HG02623 (cell line): ENCODE results near the gene MYRFL.
"Not testable (repeated sequence)": the region's sequence is repeated elsewhere in the genome, so short reads cannot be mapped to it uniquely, and the experiment has no call there.

Experiments
- ATAC-seq: cut with Tn5 transposase; IDR thresholded peaks from one replicate; pipeline ENCODE4 v1.9.1; 2021; ENCODE audit warnings: moderate library complexity; ENCODE audit not compliant: unreplicated experiment

MYRFL gene

DNA sequence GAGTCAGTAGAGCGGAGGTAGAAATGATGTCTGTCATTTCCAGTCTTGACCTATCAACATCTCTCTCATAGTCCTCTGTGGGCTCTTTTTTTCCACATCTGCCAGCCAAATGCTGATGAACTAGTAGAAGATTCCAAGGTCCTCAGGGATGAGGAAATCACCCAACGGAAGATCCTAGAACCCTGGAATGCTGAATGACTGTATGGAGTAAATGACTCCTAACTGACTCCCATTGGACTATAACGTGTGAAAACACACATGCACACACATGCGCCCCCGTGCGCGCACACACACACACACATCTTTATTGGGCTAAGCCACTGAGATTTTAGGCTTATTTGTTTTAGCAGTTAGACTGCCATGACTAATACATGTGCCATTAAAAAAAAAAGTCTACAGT is 159.2 kb downstream of the MYRFL start:
- ATAC-seq = no peak

GRCh38 chr12:69985656-69986055 is 160.6 kb downstream of the MYRFL start:
- ATAC-seq = peak; percentile 86

DNA sequence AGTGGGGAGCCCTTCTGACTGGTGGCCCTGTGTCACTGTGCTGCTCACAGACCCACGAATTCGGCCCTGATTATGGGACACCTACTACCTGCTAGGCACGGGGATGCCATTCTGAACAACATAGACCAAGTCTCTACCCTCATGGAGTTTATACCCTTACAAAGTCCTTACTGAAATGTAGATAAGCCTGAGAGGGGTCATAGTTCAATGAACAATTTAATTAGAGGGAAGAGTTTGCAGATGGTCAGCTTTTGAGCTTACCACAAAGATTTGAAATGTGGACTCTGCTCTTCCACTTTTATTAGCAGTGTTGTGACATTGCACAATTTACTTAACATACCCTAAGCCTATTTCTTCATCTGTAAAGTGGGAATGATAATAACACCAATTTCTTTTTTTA is 161.1 kb downstream of the MYRFL start:
- ATAC-seq = no peak

DNA sequence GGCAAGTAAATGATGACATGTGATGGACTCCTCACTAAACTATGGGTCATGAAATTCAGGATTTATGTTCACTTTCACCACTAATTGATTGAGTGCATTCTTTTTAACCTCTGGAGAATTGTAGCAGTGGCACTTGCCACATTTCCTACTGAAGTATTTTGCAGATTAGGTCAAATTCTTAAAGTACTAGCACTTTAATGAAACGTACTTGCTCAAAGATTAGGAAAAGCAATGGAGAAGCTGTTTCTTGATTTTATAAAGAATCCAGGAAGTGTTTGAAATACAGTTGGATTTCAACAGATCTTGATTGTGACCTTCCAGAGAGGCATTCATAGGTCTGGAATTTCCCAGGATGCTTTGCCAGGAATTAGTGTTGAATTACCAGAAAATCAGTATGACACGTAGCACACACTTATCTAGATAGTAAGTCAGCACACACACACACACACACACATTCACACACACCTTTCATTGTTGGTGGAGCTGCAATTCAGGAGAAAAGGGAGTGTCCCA is 162.6 kb downstream of the MYRFL start:
- no peak for ATAC-seq

DNA sequence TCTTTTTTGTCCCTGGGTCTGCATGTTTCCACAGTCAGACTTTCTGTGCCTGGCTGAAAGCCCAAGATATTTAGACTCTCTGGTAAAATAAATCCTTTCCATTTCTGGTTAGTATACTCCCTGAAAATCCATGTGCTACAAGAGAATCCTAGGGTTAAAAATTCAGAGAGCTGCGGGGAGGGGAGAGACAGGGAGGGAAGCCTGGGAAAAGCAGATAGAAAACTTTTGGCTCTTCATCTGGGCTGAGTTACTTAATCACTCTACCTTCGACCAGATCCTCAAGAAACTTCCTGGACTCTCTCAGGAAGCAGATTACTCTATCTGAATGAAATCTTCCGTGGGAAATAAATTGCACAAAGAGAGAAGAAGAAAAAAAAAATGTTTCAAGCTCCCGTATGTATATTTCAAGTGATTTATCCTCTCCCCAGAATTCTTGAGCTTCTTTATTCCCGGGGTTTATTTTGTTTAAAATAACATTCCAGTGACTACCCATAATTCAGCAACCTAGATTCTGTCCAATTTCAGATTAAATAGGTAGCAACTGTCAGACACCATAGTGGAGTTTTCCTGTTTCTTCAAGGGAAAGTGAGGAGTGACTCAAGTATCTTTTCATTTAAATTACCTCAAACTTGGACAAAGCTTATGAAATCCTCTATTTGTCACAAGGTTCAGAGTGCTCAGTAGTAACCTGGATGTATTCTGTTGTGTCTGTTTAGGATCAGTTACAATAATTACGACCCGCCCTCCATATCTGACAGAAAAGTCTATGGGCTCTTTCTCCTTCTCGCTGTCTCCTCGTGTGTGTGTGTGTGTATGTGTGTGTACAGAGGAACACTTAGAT is 163.7 kb downstream of the MYRFL start:
- ATAC-seq = no peak

DNA sequence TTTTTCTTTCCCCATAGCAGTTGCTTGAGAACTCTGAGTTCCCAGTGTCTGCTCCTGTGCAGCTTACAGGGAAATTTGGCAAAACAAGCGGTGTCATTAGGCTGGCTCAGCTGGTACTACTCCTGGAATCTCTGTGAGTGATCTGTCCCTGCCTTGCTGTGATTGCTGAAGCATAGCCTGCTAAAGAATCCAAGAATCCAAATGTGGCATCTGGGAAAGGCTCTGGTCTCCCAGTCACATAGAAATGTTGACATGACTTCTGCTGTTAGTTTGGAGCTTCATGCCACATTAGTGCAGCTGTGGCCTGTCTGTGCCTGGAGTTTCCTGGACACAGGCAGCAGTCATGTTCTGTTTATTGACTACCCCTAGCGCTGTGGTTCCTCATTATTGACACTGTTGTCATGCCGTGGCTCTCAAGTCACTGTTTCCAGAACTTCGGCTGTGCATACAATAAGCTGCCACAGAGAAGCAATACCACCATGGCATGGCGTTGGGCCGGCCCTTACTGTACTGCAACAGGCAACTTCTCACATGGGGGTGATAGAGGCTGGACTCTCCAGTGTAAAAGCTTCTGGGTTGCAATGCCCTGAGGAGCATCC is 166.8 kb downstream of the MYRFL start:
- ATAC-seq = no peak

DNA sequence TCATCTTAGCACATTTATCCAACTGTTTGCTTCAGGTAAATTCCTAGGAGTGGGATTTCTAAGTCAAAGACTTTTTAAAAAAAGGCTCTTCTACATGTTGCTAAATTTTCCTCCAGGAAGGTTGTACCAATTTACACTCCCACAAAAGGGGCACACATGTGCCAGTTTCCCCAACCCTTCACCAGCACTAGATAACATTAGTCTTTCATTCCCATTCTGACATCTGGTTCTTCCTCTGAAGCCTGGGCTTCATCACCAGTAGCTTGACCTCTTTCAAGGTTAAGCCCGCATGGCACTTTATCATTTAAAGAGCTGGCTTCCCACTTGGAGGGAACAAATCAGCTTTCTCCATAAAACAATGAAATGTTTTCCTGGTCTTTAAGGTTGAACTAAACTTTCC is 168.4 kb downstream of the MYRFL start:
- ATAC-seq = no peak

GRCh38 chr12:69994086-69994485 is 169.1 kb downstream of the MYRFL start:
- not testable (repeated sequence) for ATAC-seq

DNA sequence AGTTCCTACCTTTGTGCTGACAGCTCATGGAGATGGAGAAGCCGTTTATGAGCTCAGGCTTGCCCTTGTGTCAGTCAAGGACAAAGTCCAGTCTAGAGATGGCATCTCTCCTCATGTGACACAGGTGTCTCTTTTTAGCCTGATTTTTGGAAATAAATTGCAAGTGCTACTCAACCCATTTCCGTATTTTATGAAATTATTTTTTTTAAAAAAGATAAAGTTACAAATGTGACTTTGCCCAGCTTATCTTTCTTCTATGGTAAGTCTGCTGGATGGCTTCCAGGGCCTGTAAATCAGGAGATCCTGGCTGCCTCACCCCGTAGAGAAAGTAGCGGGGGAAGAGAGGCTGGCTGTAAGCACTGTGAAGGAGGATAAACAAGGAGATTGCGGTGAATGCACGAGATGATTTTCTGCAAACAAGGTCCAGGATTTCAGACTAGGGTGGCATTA is 169.7 kb downstream of the MYRFL start:
- no peak for ATAC-seq

- no peak for ATAC-seq
Observed at GRCh38 chr12:69996241-69996640, 171.2 kb downstream of the MYRFL start.

DNA sequence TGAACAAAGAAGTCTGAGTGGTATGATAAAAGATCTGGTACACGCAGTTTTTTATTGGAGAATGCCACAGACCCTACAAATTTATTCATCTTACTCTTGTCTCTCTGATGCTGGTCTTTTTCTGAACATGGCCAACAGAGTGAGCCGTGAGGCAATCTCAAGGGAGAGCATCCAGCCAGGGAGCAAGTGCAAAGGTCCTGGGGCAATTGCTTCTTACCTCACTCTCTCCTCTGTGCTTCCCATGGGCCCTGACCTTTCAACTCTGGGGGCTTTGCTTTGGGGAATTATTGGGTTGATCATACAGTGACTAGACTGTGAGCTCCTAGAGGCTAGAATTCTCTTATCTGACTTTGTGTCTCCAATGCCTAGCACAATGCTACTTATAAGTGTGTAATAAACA is 171.7 kb downstream of the MYRFL start:
- ATAC-seq = no peak

DNA sequence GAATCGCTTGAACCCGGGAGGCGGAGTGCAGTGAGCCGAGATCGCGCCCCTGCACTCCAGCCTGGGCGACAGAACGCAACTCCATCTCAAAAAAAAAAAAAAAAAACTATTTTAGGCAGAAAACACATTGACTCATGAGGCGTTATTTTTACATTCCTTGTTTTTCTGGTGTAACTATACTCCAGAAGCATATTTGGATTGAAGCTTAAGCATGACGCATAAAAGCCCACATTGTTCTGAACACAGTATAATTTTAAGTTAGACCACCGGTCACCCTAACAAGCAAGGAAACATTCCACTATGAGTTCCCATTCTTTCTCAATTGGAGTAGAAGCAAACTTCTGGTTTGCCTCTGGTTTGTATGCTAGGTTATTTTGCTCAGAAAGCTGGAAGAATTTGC is 173.0 kb downstream of the MYRFL start:
- ATAC-seq = no peak

DNA sequence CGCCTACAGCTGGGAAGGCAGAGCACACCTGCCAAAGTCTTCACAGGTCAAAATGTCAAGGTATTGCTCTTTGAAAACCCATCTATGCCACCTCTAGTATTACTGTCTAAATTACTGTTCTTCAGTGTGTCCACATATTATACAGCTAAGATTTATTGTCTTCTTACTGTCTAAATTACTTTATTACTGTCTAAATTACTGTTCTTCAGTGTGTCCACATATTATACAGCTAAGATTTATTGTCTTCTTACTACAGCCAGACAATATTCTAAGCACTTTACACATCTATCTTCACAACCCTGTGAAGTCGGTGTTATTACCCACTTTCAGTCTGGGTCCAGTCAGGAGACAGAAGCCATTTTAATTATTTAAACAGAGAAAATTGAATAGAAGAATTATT is 173.9 kb downstream of the MYRFL start:
- no peak for ATAC-seq

GRCh38 chr12:69999561-69999960 is 174.5 kb downstream of the MYRFL start:
- ATAC-seq = no peak

DNA sequence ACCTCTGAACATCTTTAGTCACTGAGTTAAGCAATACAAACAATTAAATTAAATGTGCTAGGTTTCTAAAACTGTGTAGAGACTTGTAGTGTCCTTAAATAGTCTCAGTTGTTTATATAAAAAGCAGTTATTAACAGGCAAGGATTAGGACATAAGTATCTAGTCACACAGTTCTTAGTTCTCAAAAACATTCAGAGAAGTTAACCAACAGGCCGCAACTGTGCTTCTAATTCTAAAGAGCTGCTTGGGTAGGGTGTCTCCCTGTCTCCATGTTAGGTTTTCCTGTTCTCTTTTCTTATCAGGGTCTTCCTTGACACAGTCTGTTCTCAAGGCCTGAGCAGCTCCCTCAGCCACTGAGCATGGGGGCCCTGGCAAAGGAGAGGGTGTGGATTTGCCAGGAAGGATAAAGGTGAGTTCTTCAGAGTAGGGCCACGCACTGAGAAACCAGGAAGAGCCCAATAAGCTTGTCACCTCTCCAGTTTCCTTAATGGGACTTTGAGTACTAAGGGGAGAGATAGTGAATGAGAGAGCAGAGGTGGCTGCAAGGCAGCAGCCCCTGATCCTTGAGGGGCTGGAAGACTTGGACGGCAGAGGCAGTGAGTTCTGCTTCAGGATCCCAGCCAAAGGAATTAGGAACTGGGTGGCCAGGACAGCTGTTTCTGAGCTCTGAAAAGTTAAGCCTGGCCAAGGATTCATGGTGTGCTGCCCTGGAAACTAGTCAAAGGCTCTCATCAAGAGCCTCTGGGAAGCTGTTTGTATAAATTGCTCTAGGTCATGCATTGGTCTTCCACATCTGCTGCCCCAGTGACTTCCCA is 177.3 kb downstream of the MYRFL start:
- ATAC-seq = no peak

GRCh38 chr12:70002912-70003255 is 177.9 kb downstream of the MYRFL start:
- ATAC-seq = no peak

DNA sequence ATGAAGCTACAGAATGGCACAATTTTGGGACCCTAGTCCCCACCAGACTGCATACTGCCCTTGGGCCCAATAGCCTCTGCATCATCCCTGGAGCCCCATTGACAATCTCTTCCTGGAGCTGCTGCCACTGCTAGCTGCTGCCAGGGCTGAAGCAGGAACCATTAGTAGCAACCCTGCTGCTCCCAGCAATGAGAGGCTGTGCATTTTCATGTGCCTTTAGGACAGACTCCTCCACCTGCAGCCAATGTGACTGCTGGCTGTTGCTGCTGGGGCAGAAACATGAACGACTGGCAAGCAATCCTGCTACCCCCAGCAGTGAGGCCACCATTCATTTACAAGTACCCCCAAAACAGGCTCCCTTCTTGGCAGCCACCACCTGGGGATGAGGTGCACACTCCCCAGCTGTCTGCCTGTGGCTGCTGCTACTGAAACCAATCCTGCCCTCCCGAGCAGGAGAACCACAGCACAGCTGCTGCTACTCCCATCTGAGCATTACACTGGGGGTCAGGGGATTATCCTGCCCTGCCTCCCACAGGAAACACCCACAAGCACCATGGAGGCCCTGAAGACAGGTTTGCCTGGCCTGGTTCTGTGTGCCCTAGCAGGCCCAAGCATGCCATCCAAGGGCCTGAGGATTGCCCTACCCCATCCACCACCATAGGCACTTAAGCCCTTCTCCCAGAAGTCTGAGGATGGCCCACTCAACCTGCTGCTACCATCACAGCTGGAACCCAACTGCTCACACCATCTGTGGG is 181.0 kb downstream of the MYRFL start:
- ATAC-seq = no peak

GRCh38 chr12:70006619-70006973 is 181.6 kb downstream of the MYRFL start:
- ATAC-seq = no peak

DNA sequence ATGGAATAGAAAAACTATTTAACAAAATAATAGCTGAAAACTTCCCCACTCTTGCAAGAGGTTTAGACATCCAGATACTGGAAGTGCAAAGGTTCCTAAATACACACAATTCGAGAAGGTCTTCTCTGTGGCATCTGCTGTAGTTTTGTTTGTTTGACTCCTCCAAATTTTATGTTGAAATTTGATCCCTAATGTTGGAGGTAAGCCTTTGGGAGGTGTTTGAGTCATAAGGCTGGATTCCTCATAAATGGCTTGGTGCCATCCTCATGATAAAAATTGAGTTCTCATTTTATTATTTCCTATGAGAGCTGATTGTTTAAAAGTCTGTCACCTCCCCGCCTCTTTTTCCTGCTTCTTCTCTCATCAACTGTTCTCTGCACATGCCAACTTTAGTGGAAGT is 182.7 kb downstream of the MYRFL start:
- ATAC-seq = no peak
